Stimulated activated CD8-positive, alpha-beta memory T cell treated with anti-CD3 and anti-CD28 coated beads, Interleukin-2, amount 100 ng/mL, for 48 hours (primary cell): ENCODE data around the gene COQ2.
A peak's percentile ranks its signal among the peaks of the same experiment; 100 is the strongest.
"Not testable (repeated sequence)": the region's sequence is repeated elsewhere in the genome, so short reads cannot be mapped to it uniquely, and the experiment has no call there.

Experiments
- DNase-seq, 2 donors: peaks; one replicate each; pipeline ENCODE4 v3.0.0-alpha.2; 2020; ENCODE audit warnings: low read depth in 2 of 2

The COQ2 gene

GRCh38 chr4:83283181-83283580 is 1.4 kb downstream of the COQ2 start:
- no peak for DNase-seq

DNA sequence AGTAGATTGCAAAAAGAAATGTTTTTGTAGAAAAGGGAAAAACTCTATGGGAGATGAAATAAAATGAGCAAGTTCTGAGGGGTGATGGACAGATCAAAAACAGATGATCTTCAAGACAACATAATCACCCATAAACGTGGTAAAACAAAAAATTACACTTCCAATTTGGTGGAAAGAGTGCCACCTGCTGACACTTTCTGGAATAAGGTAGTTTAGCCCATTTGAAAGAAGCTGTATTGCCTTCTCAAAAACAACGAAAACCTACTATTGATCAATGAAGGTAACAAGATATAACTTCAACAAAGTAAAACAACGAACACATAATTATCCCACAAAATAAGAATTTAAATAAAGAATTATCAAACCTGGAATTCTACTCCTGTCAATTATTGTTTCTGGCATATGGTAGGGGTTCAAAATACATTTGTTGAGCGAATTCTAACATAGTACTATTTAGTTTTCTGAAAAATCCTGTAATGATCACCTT is 2.5 kb downstream of the COQ2 start:
- no peak for DNase-seq

GRCh38 chr4:83281307-83281706 is 3.3 kb downstream of the COQ2 start:
- DNase-seq: no peak

- DNase-seq: no peak
Measured at GRCh38 chr4:83276299-83277040, 8.1 kb downstream of the COQ2 start.

DNA sequence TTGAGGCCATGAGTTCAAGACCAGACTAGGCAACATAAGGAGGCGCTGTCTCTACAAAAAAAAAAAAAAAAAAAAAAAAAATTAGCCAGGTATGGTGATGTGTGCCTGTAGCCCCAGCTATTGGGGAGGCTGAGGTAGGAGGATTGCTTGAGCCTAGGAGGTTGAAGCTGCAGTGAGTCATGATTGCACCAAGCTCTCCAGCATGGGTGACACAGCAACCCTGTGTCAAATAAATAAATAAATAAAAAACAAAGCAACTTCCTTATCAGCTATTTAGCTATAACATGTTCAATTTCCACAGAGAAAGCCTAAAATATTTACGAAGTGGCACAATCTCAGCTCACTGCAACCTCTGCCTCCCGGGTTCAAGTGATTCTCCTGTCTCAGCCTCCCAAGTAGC is 10.7 kb downstream of the COQ2 start:
- DNase-seq: not testable (repeated sequence)

- DNase-seq: no peak
Measured at GRCh38 chr4:83272900-83273299, 11.7 kb downstream of the COQ2 start.

- no peak for DNase-seq
Measured at GRCh38 chr4:83269256-83269655, 15.3 kb downstream of the COQ2 start.

DNA sequence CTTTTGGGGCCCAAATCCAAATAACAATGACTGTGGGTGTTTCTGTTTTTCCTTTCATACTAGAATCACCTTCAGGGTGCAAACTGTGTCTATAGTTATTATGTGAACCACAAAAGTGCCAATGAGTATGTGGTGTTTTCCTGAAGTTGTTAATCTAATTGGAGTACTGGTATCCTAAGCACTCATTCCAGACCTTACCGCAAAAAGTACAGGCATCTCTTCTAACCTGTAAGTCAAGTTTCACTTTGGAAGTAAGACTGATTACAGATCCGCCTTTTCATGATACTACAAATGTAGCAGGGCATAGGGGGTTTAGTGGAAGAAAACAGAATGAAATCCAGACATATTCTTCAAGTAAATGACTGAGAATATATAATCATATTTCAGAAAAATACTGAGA is 16.1 kb downstream of the COQ2 start:
- no peak for DNase-seq

DNA sequence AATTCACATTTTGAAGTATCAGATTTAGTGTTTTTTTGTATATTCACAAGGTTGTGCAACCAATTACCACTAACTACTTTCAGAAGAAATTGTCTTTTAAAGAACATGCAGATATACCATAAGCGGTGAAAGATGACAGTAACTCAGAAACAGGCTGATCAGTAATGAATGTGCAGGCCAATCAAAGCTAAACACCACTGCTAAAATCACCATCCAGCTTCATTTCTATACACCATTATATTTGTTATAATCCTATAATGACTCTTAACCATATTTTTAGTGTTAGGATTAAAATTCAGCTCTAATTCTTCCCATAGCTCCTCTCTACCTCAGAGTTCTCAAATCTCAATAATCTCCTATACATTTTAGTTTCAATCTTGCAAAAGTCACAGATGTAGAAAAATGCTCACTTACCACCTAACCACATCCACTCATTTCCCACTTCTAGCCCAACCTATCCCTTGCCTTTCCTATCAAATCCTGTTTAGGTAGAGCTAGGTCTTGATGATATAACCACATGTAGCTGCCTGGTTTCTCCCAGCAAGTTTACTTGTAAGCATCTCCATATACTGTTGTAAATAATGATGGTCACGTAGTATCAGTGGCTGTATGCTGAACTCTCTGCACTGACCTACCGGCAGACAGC is 16.6 kb downstream of the COQ2 start:
- DNase-seq: no peak

GRCh38 chr4:83267121-83267829 is 17.3 kb downstream of the COQ2 start:
- no peak for DNase-seq

GRCh38 chr4:83266689-83267088 is 17.9 kb downstream of the COQ2 start:
- DNase-seq: no peak

DNA sequence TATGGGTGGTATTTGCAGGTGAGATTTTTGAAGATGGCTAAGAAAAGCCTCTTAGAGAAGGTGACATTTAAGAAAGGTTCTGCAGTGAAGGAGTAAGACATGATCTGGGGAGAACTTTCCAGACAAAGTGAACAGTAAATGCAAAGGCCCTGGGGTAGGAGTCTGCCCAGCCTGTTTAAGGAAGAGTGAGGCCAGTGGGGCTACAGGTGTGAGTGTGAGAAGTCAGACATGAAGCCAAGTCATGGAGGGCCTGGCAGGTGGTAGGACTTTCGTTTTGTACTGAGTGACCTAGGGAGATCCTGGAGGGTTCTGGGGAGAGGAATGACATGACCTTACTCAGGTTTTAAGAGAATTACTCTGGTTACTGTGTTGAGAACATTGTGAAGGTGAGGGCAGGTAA is 21.5 kb downstream of the COQ2 start:
- DNase-seq: no peak

GRCh38 chr4:83262682-83263081 is 21.9 kb downstream of the COQ2 start:
- no peak for DNase-seq

DNA sequence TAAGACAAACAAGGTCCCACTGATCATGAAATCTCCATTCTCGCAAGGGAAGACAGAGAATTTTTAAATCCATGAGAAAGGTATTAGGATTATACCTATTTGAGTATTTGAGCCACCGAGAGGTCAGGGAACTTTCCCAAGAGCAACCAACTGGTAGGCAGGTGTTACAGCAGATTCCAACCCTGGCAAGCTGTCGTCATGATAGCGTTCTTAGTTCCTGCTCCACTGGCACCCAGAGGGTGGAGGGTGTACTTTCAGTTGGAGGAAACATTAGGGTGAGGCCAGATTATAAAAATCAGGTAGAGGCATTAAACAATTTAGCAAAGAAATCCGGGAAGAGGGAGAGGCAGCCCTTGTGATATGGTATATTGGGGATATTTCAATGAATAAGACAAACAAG is 23.3 kb downstream of the COQ2 start:
- no peak for DNase-seq

DNA sequence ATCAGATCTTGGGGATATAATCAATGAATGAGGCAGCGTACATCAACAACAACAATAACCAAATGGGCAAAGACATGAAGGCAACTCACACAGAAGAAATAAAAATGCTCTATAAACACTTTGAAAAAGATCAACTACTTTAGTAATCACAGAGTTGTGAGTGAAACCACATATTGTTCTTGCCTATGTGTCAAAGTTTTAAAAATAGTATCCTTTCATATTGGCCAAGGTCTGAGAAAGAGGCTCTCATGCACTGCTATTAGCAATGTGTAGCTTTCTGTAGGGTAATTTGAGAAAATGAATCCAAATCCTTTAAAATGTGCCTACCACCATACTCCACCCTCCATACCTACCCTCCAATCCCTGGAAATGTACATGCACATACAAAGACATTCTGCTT is 25.0 kb downstream of the COQ2 start:
- DNase-seq: no peak

DNA sequence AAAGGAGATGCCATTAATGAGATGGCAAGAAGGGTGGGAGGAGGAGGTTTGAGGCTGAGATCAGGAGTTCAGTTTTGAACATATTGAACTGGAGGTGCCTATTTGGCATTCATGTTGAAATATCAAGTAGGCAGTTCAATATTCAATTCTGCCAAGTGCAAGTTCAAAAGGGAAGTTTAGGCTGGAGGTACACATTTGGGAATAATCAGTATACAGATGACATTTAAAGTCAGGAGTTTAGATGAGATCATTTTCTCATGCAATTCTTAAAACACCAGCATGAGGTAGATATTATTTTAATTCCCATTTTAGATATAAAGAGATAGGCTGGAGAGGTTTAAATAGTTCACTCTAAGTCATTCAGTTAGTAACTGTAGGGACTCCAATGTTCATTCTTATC is 26.1 kb downstream of the COQ2 start:
- DNase-seq: no peak

- no peak for DNase-seq
Measured at GRCh38 chr4:83257811-83258210, 26.8 kb downstream of the COQ2 start.

DNA sequence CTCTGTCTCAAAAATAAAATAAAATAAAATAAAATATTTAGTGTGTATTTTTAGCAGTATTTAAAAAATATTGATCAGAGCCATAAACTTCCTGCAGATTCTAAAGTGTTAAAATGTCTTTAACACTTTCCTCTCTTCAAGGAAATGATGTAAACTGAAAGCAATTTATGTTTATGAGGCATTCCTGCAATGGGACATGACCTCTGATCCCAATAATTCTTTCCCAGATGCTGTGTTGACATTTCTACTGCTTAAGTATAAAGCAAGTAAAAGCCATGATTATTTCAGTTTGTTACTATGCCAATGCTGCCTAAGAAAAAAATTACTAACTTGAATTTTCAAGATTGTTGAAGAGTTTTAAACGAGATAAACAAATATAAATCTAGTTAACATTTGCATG is 29.0 kb downstream of the COQ2 start:
- DNase-seq: no peak

GRCh38 chr4:83252782-83253405 is 31.7 kb downstream of the COQ2 start:
- peak; percentile 23 to 41 for DNase-seq

GRCh38 chr4:83251447-83251830 is 33.2 kb downstream of the COQ2 start:
- no peak for DNase-seq

GRCh38 chr4:83250687-83251446 is 33.7 kb downstream of the COQ2 start:
- no peak for DNase-seq

DNA sequence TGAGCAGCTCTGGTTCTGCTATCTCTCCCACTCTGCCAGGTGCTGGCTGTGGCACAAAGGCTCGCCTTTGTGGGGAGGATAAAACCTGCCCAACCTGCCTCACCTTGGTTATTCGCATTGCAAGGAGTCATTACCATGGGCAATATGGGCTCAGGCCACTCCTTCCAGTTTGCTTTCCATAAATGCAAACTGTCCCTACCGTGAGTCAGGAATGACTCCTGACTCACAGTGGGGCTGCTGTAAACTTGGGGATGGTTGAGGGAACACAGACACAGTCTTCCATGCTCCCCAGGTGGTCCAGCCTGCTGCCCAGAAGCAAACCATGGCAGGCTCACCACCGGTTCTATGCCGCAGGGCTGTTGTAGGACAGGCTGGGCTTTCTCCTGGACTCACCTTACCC is 36.1 kb downstream of the COQ2 start:
- DNase-seq: no peak
